HEK293T (cell line): Measurements from ENCODE around the gene C1RL.

Experiments
- CTCF ChIA-PET: fragments of 350-600 bp; formaldehyde crosslinking; extraction: SDS; loops from one replicate; lab custom pipeline; 2021; ENCODE audit warnings: antibody characterized with exemption, inconsistent platforms; lab: Yijun Ruan, JAX
- POLR2A ChIA-PET: fragments of 350-600 bp; formaldehyde crosslinking; extraction: SDS; loops from one replicate; lab custom pipeline; 2020; ENCODE audit warnings: antibody characterized with exemption, inconsistent platforms; lab: Yijun Ruan, JAX
- DNase-seq: peaks from one replicate; pipeline ENCODE4 v3.0.0; 2012; ENCODE audit warnings: mixed read lengths; ENCODE audit errors: extremely low spot score
- ARNT ChIP-seq: fragments of 450-650 bp; IDR thresholded peaks from 2 replicates; pipeline ENCODE4 v1.6.1; 2017; ENCODE audit warnings: mild to moderate bottlenecking
- BHLHE40 ChIP-seq: fragments of 450-650 bp; IDR thresholded peaks from 2 replicates; pipeline ENCODE4 v1.6.1; 2016; ENCODE audit warnings: mild to moderate bottlenecking, moderate library complexity, borderline replicate concordance
- CTBP1 ChIP-seq: fragments of 450-650 bp; IDR thresholded peaks from 2 replicates; pipeline ENCODE4 v1.6.1; 2016; ENCODE audit warnings: borderline replicate concordance
- ELF4 ChIP-seq: fragments of 450-650 bp; IDR thresholded peaks from 2 replicates; pipeline ENCODE4 v1.6.1; 2017; ENCODE audit warnings: antibody characterized with exemption
- FOXA1 ChIP-seq: fragments of 450-650 bp; IDR thresholded peaks from 2 replicates; pipeline ENCODE4 v1.6.1; 2016; ENCODE audit warnings: mild to moderate bottlenecking
- FOXK2 ChIP-seq: fragments of 450-650 bp; IDR thresholded peaks from 2 replicates; pipeline ENCODE4 v1.6.1; 2016; ENCODE audit warnings: mild to moderate bottlenecking
- FOXM1 ChIP-seq: fragments of 450-650 bp; IDR thresholded peaks from 2 replicates; pipeline ENCODE4 v1.6.1; 2017; ENCODE audit warnings: mild to moderate bottlenecking, borderline replicate concordance
- HDGF ChIP-seq: fragments of 450-650 bp; IDR thresholded peaks from 2 replicates; pipeline ENCODE4 v1.6.1; 2017; ENCODE audit warnings: antibody characterized with exemption, borderline replicate concordance
- L3MBTL2 ChIP-seq: fragments of 450-650 bp; conservative IDR thresholded peaks from 2 replicates; pipeline ENCODE4 v1.6.1; 2016; ENCODE audit warnings: mild to moderate bottlenecking
- LEF1 ChIP-seq: fragments of 450-650 bp; IDR thresholded peaks from 2 replicates; pipeline ENCODE4 v1.6.1; 2017; ENCODE audit warnings: mild to moderate bottlenecking, borderline replicate concordance
- NFRKB ChIP-seq: fragments of 450-650 bp; IDR thresholded peaks from 2 replicates; pipeline ENCODE4 v1.6.1; 2016; ENCODE audit warnings: mild to moderate bottlenecking, moderate library complexity
- PKNOX1 ChIP-seq: fragments of 450-650 bp; IDR thresholded peaks from 2 replicates; pipeline ENCODE4 v1.6.1; 2016
- SP1 ChIP-seq: fragments of 450-650 bp; IDR thresholded peaks from 2 replicates; pipeline ENCODE4 v1.6.1; 2017
- SUZ12 ChIP-seq: fragments of 450-650 bp; IDR thresholded peaks from 2 replicates; pipeline ENCODE4 v1.6.1; 2016; ENCODE audit warnings: mild to moderate bottlenecking
- TARDBP ChIP-seq: fragments of 450-650 bp; IDR thresholded peaks from 2 replicates; pipeline ENCODE4 v1.6.1; 2016
- ZNF384 ChIP-seq: fragments of 450-650 bp; IDR thresholded peaks from 2 replicates; pipeline ENCODE4 v1.6.1; 2016

The C1RL gene

GRCh38 chr12:7091660-7092228 is 17.3 kb downstream of the C1RL start:
- ChIA-PET POLR2A (interaction anchor here (1.9 kb wide), 1 partner anchor 148 kb away, joined by 5 read pairs; the partner anchor contains the start of genes C12orf57 and RNU7-1), CTCF (interaction anchor here (0.8 to 1.3 kb wide), 3 partner anchors 12 to 147 kb away, joined by 3 to 5 read pairs (median 3); no protein-coding TSS in a partner anchor)
- TF ChIP-seq ARNT (no peak), NFRKB (no peak), FOXM1 (no peak), LEF1 (no peak), L3MBTL2 (no peak), ZNF384 (no peak), FOXK2 (no peak), SUZ12 (no peak), SP1 (no peak), CTBP1 (no peak), ELF4 (no peak), TARDBP (no peak), BHLHE40 (no peak), PKNOX1 (no peak), HDGF (no peak), FOXA1 (no peak)
- no peak for DNase-seq

- TF ChIP-seq SUZ12 = no peak
- TF ChIP-seq FOXK2 = no peak
- no peak for TF ChIP-seq TARDBP
- no peak for TF ChIP-seq ZNF384
- no peak for TF ChIP-seq ELF4
- no peak for TF ChIP-seq BHLHE40
- no peak for TF ChIP-seq NFRKB
- no peak for TF ChIP-seq SP1
- TF ChIP-seq PKNOX1 = no peak
- no peak for TF ChIP-seq L3MBTL2
- TF ChIP-seq CTBP1 = no peak
- no peak for TF ChIP-seq ARNT
- no peak for TF ChIP-seq FOXA1
- TF ChIP-seq FOXM1 = no peak
- no peak for TF ChIP-seq LEF1
- no peak for TF ChIP-seq HDGF
- POLR2A ChIA-PET = interaction anchor here (1.9 kb wide), 1 partner anchor 147 kb away, joined by 5 read pairs; the partner anchor contains the start of genes C12orf57 and RNU7-1
- no peak for DNase-seq
- CTCF ChIA-PET = interaction anchor here (0.8 to 1.9 kb wide), 3 partner anchors 11 to 147 kb away, joined by 3 to 5 read pairs (median 4); partner anchors contain the start of gene C12orf57
Observed at GRCh38 chr12:7091171-7091570, 17.8 kb downstream of the C1RL start.

DNA sequence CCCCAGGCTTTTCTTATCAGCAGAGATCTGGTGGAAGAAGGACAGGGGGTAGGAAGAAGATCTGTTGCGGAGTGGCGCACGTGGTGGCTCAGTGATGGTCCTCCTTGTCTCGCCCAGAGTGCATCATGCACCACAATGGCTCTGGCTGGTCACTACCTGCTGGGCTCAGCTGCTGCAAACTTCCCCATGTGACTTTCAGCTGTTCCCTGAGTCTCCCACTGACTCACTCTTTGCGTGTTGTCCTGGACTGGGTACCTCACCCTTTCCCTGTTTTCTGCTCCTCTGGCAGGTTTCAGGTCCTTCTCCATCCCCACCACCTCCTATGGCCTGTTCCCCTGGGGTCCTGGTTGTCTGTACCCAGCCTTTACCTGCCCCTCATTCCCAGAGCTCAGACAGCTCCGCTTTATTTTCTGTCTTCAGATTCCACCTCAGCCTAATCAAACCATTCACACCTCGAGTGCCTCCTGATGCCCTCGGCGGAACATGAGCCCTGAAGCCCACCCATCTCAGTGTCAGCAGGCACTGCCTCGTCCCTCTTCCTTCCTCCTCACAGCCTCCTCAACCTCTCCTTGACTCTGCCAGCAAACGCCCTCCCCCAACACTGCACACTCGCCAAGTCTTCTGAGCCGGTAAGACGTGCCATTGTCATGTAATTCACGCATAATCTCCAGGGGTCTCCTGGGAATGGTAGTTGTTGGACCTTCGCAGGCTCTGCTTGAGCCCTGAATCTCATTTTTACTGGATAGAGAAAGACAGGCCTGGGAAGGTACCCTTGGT is 18.6 kb downstream of the C1RL start:
- TF ChIP-seq FOXK2 (no peak), NFRKB (no peak), CTBP1 (no peak), L3MBTL2 (no peak), FOXM1 (no peak)
- ChIA-PET POLR2A (interaction anchor here (1.2 to 1.9 kb wide), 2 partner anchors 11 to 146 kb away, joined by 4 to 5 read pairs; partner anchors contain the start of genes C12orf57 and RNU7-1), CTCF (interaction anchor here (1.9 kb wide), 1 partner anchor 146 kb away, joined by 4 read pairs; the partner anchor contains the start of gene C12orf57)
- no peak for DNase-seq

DNA sequence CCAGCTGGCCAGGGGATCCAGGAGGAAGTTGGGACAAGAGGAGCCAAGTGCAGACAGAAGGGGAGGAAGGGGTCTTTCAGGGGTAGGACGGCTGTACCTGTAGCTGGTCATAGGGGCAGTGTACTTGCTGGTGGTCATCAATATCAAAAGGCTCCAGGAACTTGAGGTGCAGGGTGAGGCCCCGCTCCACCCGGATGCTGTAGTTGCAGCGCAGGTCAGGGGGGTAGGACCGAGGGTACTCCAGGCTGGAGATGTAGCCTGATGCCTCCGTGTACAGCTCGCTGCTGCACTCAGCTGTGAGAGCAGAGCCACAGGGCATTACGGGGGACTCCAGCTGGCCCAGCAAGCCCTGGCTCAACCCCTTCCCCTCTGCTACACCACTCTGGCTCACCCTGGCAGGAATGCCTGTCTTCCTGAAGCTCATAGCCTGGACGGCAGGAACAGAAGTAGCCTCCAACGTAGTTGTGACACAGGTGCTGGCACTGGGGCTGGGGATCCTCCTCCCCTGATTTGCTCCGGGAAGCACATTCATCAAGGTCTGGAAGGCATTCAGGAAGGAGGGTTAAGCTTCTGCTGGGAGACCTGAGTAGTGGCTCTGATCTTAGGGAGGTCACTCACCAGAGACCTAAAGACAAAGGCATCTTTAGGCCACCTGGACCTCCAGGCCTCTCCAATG is 19.7 kb downstream of the C1RL start:
- no peak for DNase-seq
- ChIA-PET CTCF (interaction anchor here (1.9 kb wide), 1 partner anchor 145 kb away, joined by 4 read pairs; the partner anchor contains the start of gene C12orf57), POLR2A (interaction anchor here (1.2 to 1.3 kb wide), 2 partner anchors 10 to 146 kb away, joined by 4 read pairs; partner anchors contain the start of genes C12orf57 and RNU7-1)
- no peak for TF ChIP-seq ARNT
- TF ChIP-seq TARDBP = no peak
- no peak for TF ChIP-seq SUZ12
- no peak for TF ChIP-seq FOXK2
- TF ChIP-seq BHLHE40 = no peak
- no peak for TF ChIP-seq HDGF
- TF ChIP-seq ELF4 = no peak
- TF ChIP-seq FOXM1 = no peak

DNA sequence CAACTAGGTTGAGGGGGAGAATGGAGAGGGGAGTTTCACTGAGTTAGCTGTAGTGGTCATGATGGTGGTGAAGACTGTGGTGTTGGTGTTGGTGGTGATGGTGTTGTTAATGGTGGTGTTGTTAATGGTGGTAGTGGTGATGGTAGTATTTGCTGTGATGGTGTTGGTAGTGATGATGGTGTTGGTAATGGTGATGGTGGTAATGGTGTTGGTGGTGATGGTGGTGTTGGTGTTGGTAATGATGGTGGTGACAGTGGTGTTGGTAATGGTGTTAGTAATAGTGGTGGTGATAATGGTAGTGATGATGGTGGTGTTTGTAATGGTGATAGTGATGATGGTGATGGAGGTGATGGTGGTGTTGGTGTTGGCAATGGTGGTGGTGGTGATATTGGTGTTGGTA is 25.9 kb downstream of the C1RL start:
- no peak for DNase-seq
- TF ChIP-seq FOXA1 (no peak), L3MBTL2 (no peak)

GRCh38 chr12:7081037-7081436 is 28.0 kb downstream of the C1RL start:
- no peak for DNase-seq
- ChIA-PET CTCF (interaction anchor here (0.7 kb wide), 1 partner anchor 12 kb away, joined by 5 read pairs; no protein-coding TSS in a partner anchor), POLR2A (no interaction called here)
- TF ChIP-seq LEF1 (no peak), SP1 (no peak), PKNOX1 (no peak), BHLHE40 (no peak), FOXK2 (no peak), FOXA1 (no peak), HDGF (no peak), ARNT (no peak), L3MBTL2 (no peak), SUZ12 (no peak), ZNF384 (no peak), ELF4 (no peak), TARDBP (no peak), CTBP1 (no peak), FOXM1 (no peak), NFRKB (no peak)

More for the DNA sequence above, 25.9 kb downstream of the C1RL start:
- POLR2A ChIA-PET = no interaction called here
- CTCF ChIA-PET = no interaction called here
